ENCODE data around the gene TMEM63B.

- TF ChIP-seq CTCF (IDR thresholded peaks at IDR 0.05) = no peak
- TF ChIP-seq POLR2A (IDR thresholded peaks at IDR 0.05) = no peak
Measured at GRCh38 chr6:44145839-44146238, 18.5 kb downstream of the TMEM63B start.
